NOMO-1 treated with DMSO at 0.1 percent for 48 hours (cell line): Measurements from ENCODE around the gene TSPAN11.
A peak's percentile ranks its signal among the peaks of the same experiment; 100 is the strongest.
"Not testable (repeated sequence)": the region's sequence is repeated elsewhere in the genome, so short reads cannot be mapped to it uniquely, and the experiment has no call there.

Experiments used
- DNase-seq: peaks from one replicate; lab custom pipeline; 2025; ENCODE audit not compliant: unreplicated experiment; lab: John Stamatoyannopoulos, UW

The TSPAN11 gene

GRCh38 chr12:31017535-31017934, 91.0 kb downstream of the TSPAN11 start:
- DNase-seq, result no peak

GRCh38 chr12:31018106-31018789, 91.7 kb downstream of the TSPAN11 start:
- DNase-seq, result no peak

DNA sequence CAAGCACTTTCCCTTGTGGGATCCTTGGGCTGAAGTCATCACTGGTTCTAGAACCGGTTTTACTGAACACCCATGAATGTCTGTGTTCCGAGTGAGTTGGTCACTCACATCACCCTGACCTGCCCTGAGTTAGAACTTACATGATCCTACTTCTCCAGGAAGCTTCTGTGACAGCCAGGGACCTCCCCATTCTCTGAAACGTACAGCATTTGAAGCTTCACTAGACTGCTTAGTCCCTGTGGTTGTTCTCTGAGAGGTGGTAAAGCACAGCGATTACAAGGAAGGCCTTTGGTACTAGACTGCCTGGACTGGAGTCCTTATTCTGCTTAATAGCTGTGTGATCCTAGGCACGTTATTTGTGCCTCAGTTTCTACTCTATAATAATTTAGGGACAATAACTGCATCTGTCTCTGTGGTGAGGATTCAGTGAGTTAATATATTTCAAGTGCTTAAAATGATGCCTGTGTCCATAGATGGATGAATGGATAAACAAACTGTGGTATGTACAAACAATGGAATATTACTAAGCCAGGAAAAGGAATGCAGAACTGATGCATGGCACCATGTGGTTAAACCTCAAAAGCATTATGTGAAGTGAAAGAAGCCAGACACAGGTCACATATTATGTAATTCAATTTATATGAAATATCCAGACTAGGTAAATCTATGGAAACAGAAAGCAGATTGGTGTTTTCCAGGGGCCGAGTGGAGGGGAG, 92.4 kb downstream of the TSPAN11 start:
- no peak for DNase-seq

GRCh38 chr12:31019561-31019960, 93.0 kb downstream of the TSPAN11 start:
- no peak for DNase-seq

- DNase-seq, result no peak
Measured at GRCh38 chr12:31019976-31020375, 93.4 kb downstream of the TSPAN11 start.

GRCh38 chr12:31020385-31021166, 94.0 kb downstream of the TSPAN11 start:
- no peak for DNase-seq

DNA sequence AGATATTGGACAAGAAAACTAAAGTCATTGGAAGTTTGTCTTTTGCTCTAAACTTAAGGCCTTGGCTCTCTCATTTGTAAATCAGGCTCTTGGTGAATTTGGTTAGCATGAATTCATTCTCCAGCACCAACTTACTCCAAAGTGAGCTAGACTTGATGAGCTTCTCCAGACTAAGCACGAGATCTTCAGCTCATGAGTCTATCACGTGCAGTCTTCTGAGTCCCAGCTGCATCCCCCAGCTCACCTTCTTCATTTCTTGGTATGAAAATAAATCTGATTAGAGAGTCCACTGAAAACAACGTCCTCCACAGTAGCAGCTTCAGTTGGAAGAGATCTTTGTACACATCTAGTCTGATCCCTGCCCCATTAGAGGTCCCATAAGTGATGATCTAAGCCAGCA, 94.6 kb downstream of the TSPAN11 start:
- no peak for DNase-seq

DNA sequence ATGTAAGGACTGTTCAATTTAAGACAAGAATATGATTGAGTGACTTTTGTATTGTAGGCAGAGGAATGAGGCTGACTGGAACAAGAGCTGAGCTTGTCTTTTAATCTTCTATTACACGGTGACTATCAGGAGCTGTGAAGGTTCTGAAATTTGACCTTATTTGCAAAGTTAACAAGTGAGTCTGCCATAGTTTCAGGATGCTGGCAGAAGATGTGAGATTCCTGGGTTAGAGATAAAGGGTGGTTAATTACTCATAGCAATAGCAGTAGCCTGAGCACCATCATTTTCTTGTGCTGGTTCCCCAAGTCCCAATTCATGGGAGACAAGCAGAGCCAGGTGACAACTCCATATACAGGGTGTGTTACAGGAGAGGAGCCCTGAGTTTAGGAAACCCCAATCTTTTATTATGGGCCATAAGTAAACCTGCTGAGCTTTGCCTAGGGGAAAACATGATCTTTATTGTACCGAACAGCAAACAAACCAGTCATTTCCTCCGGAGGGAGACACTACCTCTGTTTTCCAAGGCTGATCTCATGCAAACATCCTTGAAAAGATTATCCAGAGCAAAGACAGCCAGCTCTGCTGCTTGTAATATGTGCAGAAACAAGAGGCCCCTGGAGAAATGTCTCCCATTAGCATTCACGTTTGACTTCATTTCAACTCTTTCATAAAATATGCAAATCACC, 95.4 kb downstream of the TSPAN11 start:
- no peak for DNase-seq

DNA sequence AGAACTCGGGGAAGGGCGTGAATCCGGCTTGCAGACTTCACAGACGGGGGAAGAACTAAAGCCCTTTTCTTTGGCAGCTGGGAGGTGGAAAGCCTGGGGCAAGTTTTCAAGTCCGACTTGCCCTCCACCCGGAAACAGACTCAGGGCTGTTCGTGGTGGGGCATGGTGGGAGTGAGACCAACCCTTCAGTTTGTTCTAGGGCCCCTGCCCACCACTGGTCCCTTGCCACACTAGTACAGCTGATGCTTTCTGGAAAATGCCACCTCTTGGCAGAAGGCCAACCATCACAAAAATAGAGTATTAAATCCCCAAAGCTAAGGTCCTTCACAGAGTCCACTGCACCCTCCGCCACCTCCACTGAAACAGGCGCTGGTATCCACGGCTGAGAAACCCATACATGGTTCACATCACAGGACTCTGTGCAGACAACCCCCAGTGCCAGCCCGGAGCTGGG, 96.8 kb downstream of the TSPAN11 start:
- DNase-seq, result no peak

- DNase-seq, result no peak
Measured at GRCh38 chr12:31026202-31026601, 99.7 kb downstream of the TSPAN11 start.

DNA sequence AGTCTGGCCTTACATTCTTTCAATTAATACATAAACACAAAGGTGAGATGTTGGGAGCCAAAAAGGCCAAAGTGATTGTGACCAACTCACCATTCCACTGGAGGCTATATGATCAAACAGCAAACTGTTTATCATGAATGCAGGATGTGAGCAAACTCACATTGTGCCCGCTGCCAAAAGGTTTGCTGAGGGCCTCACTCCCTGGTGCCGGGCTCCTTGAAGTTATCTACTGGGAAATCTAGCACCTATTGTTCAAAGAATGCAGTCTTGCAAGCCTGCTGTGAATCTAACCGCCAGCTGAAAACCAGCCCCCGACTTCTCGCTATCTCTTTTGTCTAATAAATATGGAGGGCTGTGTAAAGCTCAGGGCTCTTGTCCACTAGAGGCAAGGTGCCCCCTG, 100.5 kb downstream of the TSPAN11 start:
- not testable (repeated sequence) for DNase-seq

GRCh38 chr12:31029468-31029867, 102.9 kb downstream of the TSPAN11 start:
- DNase-seq, result no peak

DNA sequence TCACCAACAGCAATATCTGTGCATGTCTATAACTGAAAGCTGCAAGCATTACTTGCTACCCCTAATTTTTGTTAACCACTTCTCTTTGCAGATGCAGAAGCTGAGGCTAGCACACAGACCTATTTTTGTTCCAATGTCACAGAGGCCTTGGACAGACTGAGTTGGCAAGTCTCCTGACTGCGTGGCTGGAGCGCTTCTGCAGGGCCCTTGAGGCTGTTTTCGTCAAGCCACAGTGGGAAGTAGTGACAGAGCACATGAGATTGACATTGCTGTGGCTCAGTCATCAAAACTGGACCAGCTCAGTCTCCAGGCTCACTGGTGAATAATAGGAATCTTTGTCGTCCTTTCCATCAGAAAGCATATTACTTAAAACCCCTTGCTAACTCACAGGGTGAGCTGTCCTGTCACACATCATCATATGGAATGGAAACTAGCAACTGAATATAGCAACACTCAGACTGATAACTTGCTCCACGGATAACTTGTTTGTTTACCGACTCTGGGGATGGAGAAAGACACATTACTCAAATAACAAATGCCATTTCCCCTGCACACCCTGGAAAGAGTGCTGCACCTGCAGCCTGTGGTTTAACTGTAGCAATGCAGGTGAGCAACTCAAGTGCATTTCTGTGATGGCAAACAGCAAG, 103.5 kb downstream of the TSPAN11 start:
- peak; percentile 10 for DNase-seq

- DNase-seq, result peak; percentile 19
Measured at GRCh38 chr12:31031951-31032335, 105.4 kb downstream of the TSPAN11 start.

DNA sequence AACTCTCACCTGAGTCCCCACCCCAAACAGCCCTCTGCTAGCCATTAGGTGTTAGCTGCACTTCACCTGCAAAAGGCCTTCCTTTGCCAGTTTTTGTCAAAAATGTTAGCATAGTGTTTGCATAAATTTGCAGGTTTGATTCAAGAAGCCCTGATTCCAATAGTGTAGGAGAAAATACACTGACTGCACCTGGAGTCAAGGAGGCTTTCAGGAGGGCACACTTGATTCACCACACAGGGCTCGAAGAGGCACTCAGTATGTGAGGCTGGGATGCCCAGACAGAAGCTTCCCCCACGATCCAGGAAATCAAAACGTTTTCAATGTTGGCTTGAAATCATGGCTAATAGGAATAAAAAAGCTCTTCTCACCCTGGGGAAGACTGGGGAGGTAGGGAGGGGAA, 106.6 kb downstream of the TSPAN11 start:
- no peak for DNase-seq

DNA sequence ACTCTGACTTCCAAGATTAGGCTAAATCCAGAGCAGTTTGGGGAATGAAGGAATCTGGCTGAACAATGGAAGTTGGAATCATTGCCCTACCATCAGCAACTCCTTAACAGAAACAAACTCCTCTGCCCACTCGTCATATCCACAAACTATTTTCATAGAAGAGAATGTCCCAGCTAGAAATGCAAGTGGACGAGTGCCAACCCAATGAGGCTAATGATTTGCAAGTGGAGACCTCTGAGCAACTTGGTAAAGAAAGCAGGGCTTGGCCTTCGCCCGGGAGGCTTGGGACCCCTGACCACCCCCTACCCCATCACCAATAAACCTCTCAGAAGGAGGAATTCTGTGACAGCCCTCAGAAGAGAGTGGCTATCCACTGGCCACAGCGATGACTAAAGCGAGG, 107.1 kb downstream of the TSPAN11 start:
- DNase-seq, result no peak

- no peak for DNase-seq
Measured at GRCh38 chr12:31034372-31034771, 107.8 kb downstream of the TSPAN11 start.

DNA sequence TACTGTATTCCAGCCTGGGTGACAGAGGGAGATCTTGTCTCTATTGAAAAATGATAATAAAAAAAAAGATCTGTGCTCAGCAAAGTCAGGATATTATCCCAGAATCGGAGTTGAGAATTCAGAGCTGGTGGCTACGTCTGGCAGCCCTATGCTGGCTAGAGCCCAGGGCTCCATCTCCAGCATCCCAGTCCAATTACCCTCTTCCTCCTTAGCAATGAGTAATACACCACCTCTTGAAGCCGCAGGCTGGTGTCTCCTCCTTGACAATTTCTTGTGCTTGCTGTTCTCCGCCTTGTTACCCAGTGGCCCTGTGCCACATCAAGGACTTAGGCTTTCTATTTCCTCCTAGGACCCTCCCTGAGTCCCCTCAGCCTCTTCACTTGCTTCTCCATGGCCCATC, 108.7 kb downstream of the TSPAN11 start:
- DNase-seq, result no peak

DNA sequence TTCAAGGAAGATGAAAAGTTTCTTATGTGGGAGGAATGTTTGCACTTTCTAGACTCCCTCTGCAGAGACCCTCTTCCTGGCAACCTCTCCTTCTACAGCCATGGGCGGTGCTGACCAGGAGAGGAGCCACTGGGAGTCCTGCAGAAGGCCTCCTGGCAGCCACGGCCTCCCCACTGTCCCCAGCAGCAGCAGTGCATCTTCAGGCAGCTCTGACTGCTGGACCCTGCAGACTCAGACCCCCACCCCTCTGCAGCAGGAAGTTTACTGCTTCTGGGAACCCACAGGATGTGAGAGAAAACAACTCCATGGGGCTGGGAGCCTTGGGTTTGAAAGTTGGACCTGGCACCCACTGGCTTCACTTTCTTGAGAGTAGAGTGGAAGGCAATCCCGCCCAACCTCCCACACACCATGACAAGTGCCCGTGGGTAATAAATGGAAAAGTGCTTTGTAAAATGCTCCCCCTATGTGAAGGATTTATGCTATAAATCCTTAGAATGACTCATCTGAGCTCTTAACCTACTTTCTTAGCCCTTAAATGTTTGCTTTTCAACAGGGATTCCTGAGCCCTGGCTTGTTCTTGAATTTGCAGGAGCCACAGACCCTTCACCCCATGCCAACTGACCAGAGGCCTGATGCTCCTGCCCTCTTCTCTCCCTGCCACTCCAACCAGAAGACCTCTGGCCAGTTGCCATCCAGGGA, 109.6 kb downstream of the TSPAN11 start:
- no peak for DNase-seq

- no peak for DNase-seq
Measured at GRCh38 chr12:31037028-31037427, 110.5 kb downstream of the TSPAN11 start.
